ENCODE data around the gene RHBDL3.

The RHBDL3 gene

DNA sequence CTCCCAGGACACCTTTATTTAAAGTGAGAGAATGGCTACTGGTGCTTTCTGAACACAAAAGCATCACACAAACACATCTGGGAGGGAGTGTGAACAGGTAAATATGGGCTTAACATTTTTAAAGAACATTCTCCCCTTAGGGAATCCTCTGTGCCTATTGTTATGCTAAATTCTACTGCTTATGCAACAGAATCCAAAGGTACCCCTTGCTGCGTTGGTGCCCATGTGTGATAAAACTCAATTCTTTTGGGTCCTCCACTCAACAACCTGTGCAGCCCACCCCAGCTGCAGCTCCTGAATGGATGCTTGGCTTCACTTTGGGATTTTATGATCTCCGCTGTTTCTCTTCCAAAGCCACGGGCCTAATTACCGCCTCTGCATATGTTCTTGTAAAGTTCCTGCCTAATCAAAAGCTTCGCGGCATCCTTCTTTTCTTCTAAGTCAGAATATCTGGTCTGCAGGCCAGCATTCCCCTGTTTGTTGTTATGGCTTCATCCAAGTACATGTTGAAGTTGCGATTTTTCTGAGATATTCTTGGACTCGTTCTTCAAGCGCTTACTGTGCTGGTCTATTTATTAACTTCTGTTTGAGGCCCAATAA lies 23.9 kb downstream of the RHBDL3 start:
- DNase-seq (ENCODE audit: low spot score): no peak
- TF ChIP-seq CTCF (IDR thresholded peaks at IDR 0.05; ENCODE audit: extremely low read depth, missing control alignments): no peak

- no peak for DNase-seq (ENCODE audit: low spot score)
- no peak for TF ChIP-seq CTCF (IDR thresholded peaks at IDR 0.05; ENCODE audit: extremely low read depth, missing control alignments)
Observed at GRCh38 chr17:32292094-32292493, 26.5 kb downstream of the RHBDL3 start.

GRCh38 chr17:32297424-32297823 lies 31.8 kb downstream of the RHBDL3 start:
- TF ChIP-seq CTCF (IDR thresholded peaks at IDR 0.05; ENCODE audit: extremely low read depth, missing control alignments): no peak
- DNase-seq (ENCODE audit: low spot score): no peak

DNA sequence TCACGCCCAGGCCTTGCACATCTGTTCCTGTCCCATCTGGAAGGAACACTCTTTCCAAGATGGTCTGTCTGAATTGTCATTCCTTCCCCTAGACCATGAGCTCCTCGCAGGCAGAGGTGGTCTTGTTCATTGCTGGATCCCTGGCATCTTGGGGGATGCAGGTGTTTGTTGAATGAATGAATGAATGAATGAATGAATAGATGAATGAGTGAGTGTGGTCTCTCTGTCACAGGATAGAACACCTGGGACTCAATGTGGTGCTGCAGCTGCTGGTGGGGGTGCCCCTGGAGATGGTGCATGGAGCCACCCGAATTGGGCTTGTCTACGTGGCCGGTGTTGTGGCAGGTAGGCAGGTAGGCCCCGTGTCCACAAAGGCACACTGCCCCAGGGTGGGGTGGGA lies 32.2 kb downstream of the RHBDL3 start:
- DNase-seq (ENCODE audit: low spot score): no peak
- no peak for TF ChIP-seq CTCF (IDR thresholded peaks at IDR 0.05; ENCODE audit: extremely low read depth, missing control alignments)

DNA sequence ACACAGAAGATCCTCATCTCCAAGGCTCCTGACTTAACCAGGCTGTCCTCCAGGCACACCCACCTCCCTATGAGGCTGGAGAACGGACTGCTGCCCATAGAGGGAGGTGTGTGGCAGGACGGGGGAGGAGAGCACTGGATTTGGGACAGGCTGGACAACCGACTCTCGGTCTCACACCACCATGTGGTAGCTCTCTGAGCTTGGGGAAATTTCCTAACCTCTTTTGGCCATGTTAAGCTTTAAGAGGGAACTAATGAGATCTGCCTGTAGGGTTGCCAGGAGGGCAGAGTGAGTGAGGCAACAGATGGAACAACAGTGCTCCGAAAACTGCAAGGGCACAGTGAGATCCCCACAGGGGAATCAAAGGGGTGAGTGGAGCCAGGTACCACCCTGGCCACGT lies 32.7 kb downstream of the RHBDL3 start:
- no peak for DNase-seq (ENCODE audit: low spot score)
- TF ChIP-seq CTCF (IDR thresholded peaks at IDR 0.05; ENCODE audit: extremely low read depth, missing control alignments): no peak

- no peak for TF ChIP-seq CTCF (IDR thresholded peaks at IDR 0.05; ENCODE audit: extremely low read depth, missing control alignments)
Observed at GRCh38 chr17:32298721-32299579, 33.3 kb downstream of the RHBDL3 start.

DNA sequence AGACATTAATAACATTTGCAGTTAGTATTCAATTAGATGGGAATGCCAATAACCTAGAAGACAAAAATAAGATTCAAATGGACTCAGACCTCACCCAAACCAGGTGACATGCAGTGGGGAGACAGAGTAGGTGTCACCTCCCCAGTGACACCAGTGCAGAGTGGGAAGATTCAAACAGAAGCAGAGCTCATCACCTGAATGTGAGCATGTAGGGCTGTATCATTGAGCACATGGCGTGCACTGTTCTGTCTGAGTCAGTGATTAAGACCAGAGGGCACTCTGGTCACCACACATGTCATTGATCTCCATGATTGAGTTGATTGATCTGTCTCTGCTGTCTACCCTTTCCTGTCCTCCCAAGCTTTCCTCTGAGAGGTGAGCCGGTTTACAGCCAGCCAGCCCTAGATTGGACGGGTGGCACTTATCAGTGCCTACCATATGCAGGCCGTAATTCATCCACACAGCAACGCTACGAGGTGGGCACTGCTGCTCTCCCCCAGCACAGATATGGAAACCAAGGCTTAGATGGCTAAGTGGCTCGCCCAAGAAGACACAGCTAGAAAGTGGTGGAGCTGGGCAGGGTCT lies 34.0 kb downstream of the RHBDL3 start:
- DNase-seq (ENCODE audit: low spot score): no peak
- no peak for TF ChIP-seq CTCF (IDR thresholded peaks at IDR 0.05; ENCODE audit: extremely low read depth, missing control alignments)

More at GRCh38 chr17:32298721-32299579, 33.3 kb downstream of the RHBDL3 start:
- no peak for DNase-seq (ENCODE audit: low spot score)

All from GM20000 (cell line).